Colon (tissue), 2 donors: ENCODE results near the gene PDE10A.
"Not testable (repeated sequence)": the region's sequence is repeated elsewhere in the genome, so short reads cannot be mapped to it uniquely, and the experiment has no call there.

Experiments used
- FAIRE-seq: peaks from 2 replicates; lab custom pipeline; 2012; peaks lifted over from hg19 to GRCh38; lab: Jason Lieb, UNC
- donor health status: control.
- donor health status: control.

Gene PDE10A

GRCh38 chr6:165551828-165552227 is 111.2 kb downstream of the PDE10A start:
- FAIRE-seq: no peak

- no peak for FAIRE-seq
Observed at GRCh38 chr6:165548450-165548849, 114.6 kb downstream of the PDE10A start.

GRCh38 chr6:165545806-165546205 is 117.2 kb downstream of the PDE10A start:
- FAIRE-seq: no peak

- no peak for FAIRE-seq
Observed at GRCh38 chr6:165543781-165544180, 119.3 kb downstream of the PDE10A start.

- FAIRE-seq: no peak
Observed at GRCh38 chr6:165536911-165537310, 126.1 kb downstream of the PDE10A start.

GRCh38 chr6:165519316-165519715 is 143.7 kb downstream of the PDE10A start:
- FAIRE-seq: no peak

GRCh38 chr6:165515963-165516624 is 146.9 kb downstream of the PDE10A start:
- no peak for FAIRE-seq

- no peak for FAIRE-seq
Observed at GRCh38 chr6:165514621-165515020, 148.4 kb downstream of the PDE10A start.

- FAIRE-seq: no peak
Observed at GRCh38 chr6:165511807-165512206, 151.2 kb downstream of the PDE10A start.

- FAIRE-seq: no peak
Observed at GRCh38 chr6:165508321-165508869, 154.6 kb downstream of the PDE10A start.

GRCh38 chr6:165506657-165507056 is 156.4 kb downstream of the PDE10A start:
- no peak for FAIRE-seq

- not testable (repeated sequence) for FAIRE-seq
Observed at GRCh38 chr6:165500214-165500907, 162.7 kb downstream of the PDE10A start.

GRCh38 chr6:165497472-165497871 is 165.6 kb downstream of the PDE10A start:
- no peak for FAIRE-seq

GRCh38 chr6:165488624-165489295 is 174.3 kb downstream of the PDE10A start:
- FAIRE-seq: no peak

- no peak for FAIRE-seq
Observed at GRCh38 chr6:165487950-165488349, 175.1 kb downstream of the PDE10A start.

GRCh38 chr6:165487347-165487746 is 175.7 kb downstream of the PDE10A start:
- FAIRE-seq: no peak

GRCh38 chr6:165486183-165487137 is 176.6 kb downstream of the PDE10A start:
- FAIRE-seq: no peak

- no peak for FAIRE-seq
Observed at GRCh38 chr6:165484178-165484889, 178.7 kb downstream of the PDE10A start.

- no peak for FAIRE-seq
Observed at GRCh38 chr6:165481921-165482320, 181.1 kb downstream of the PDE10A start.

- no peak for FAIRE-seq
Observed at GRCh38 chr6:165480916-165481315, 182.1 kb downstream of the PDE10A start.

GRCh38 chr6:165478581-165478980 is 184.5 kb downstream of the PDE10A start:
- FAIRE-seq: no peak
